Small intestine (tissue), 7 donors: ENCODE data around the gene RCBTB2. TPM values are rescaled to one million over a fixed set of nuclear protein-coding genes. Genes with fewer than 3 reads are reported as not detected.

ENCODE experiments used
- DNase-seq, 2 donors: peaks; one replicate each; pipeline versions ENCODE4 v3.0.0 to v3.0.0-alpha.2; 2013
- FAIRE-seq: peaks from 2 replicates; lab custom pipeline; 2012; peaks lifted over from hg19 to GRCh38; lab: Jason Lieb, UNC
- H3K27ac ChIP-seq, 3 donors: one replicate each; pipeline ENCODE4 v1.5.1; 2013; ENCODE audit warnings: low read length in 2 of 3, mild to moderate bottlenecking in 2 of 3, control low read depth in 1 of 3, inconsistent platforms in 1 of 3, low read depth in 1 of 3, moderate library complexity in 1 of 3
- H3K27me3 ChIP-seq, 3 donors: one replicate each; pipeline ENCODE4 v1.6.1; 2013; ENCODE audit warnings: low read length in 3 of 3, inconsistent platforms in 1 of 3; ENCODE audit not compliant: control insufficient read depth in 3 of 3, insufficient read depth in 3 of 3
- H3K36me3 ChIP-seq, 3 donors: one replicate each; pipeline ENCODE4 v1.6.1; 2013; ENCODE audit warnings: low read length in 3 of 3, inconsistent platforms in 1 of 3, low read depth in 1 of 3, mild to moderate bottlenecking in 1 of 3, moderate library complexity in 1 of 3; ENCODE audit not compliant: control insufficient read depth in 3 of 3, insufficient read depth in 2 of 3
- H3K4me1 ChIP-seq, 3 donors: one replicate each; pipeline ENCODE4 v1.6.1; 2013; ENCODE audit warnings: low read length in 2 of 3, inconsistent platforms in 1 of 3, low read depth in 1 of 3, mild to moderate bottlenecking in 1 of 3, moderate library complexity in 1 of 3; ENCODE audit not compliant: control insufficient read depth in 3 of 3, insufficient read depth in 2 of 3
- H3K4me3 ChIP-seq, 3 donors: one replicate each; pipeline ENCODE4 v1.5.1; 2013; ENCODE audit warnings: low read length in 3 of 3, control low read depth in 1 of 3, inconsistent platforms in 1 of 3, low read depth in 1 of 3, mild to moderate bottlenecking in 1 of 3, moderate library complexity in 1 of 3
- H3K9me3 ChIP-seq, 2 donors: one replicate each; pipeline ENCODE4 v1.6.1; 2013; ENCODE audit warnings: low read depth in 1 of 2, low read length in 1 of 2; ENCODE audit not compliant: control insufficient read depth in 2 of 2, insufficient read depth in 1 of 2
- WGBS, 3 donors: extraction: QIAGEN DNeasy Blood & Tissue Kit; methylation state at CpG; one replicate each; pipeline ENCODE4 v1.1.7; 2013; 5-methylcytosine and 5-hydroxymethylcytosine counted together
- polyA plus RNA-seq, 4 donors: library from polyadenylated mRNA; stranded (reverse) in 3 of 4; unstranded in 1 of 4; fragments of 200-250 nt in 3 of 4; fragments of 120-200 nt in 1 of 4; gene quantifications; one replicate each; pipeline versions ENCODE4 v1.2.1 to v1.2.3, GENCODE V29; 2013
- donor health status: healthy with polysubstance abuse.
- donor health status: control.
- donor health status: control.
- donor health status: Bipolar disorder and iron deficiency.
- donor health status: healthy.

RCBTB2 gene
- polyA plus RNA-seq, 4 donors: 3.1 to 10.3 (median 6.2) TPM

DNA sequence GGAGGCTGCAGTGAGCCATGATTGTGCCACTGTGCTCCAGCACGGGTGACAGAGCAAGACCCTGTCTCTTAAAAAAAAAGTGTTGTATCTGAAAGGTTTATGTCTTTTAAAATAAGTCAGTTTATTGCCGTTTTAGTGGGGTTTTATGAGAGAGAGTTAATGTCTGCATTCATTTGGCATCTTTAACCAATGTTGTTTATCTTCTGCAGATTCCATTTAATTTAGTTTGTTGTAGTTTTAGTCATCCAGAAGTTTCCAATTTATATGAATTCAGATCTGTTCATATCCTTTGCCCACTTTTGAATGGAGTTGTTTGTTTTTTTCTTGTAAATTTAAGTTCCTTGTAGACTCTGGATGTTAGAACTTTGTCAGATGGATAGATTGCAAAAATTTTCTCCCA is 83.2 kb downstream of the RCBTB2 start:
- Histone ChIP-seq H3K4me1 (no peaks in the 10 kb centered on the region), H3K27ac (no peak overlapping the region), H3K9me3 (peaks cover 0 to 3% of the 10 kb centered on the region in 2 donors), H3K4me3 (no peak overlapping the region), H3K27me3 (no peaks in the 10 kb centered on the region), H3K36me3 (no peaks in the 10 kb centered on the region)
- no peak for DNase-seq
- no peak for FAIRE-seq
- WGBS, 3 donors: 81 to 91% (median 88%) methylated on average over 2 of the region's 2 CpGs

DNA sequence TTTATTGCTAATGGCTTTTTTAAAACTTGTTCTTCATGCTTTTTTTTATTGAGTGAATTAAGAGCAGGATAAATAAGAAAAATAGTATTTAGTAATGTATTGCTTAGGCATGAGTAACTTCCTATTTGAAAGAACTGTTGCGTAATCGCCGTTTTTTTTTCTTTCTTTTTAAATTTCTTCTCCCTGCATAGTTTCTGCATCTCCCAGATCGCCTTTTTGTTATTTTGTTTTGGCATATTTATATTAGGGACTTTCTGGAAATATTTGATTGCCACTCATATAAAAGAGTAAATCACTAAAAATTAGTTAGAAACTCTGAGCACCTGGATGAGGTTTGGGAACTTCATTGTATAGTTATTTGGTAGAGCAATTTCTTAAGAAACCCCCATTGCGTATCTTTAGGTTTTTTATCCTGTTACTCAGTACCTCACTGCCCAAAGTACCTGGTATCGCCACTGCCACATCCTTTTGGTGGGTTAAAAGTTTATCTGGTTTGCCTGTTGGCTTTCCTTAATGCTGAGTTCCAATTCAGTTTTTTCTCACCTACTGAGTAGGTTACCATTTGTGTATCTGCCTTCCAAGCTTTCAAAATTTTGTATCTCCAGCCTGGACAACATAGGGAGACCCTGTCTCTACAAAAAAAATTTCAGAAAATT is 83.8 kb downstream of the RCBTB2 start:
- H3K4me1 ChIP-seq: no peaks in the 10 kb centered on the region
- H3K36me3 ChIP-seq: no peaks in the 10 kb centered on the region
- H3K4me3 ChIP-seq: no peak overlapping the region
- WGBS, 3 donors: 56 to 78% (median 58%) methylated on average over 6 of the region's 6 CpGs
- DNase-seq (no peak), FAIRE-seq (no peak)
- peak overlapping the region in 1 of 3 donors; percentile 24 for H3K27ac ChIP-seq
- no peaks in the 10 kb centered on the region for H3K27me3 ChIP-seq
- H3K9me3 ChIP-seq: peaks cover 0 to 3% of the 10 kb centered on the region in 2 donors

- H3K4me1 ChIP-seq: no peaks in the 10 kb centered on the region
- no peaks in the 10 kb centered on the region for H3K36me3 ChIP-seq
- no peaks in the 10 kb centered on the region for H3K27me3 ChIP-seq
- peaks cover 0 to 3% of the 10 kb centered on the region in 2 donors for H3K9me3 ChIP-seq
- WGBS, 3 donors: 71 to 79% (median 73%) methylated on average over 3 of the region's 3 CpGs
- no peak for DNase-seq
- H3K27ac ChIP-seq: no peak overlapping the region
- H3K4me3 ChIP-seq: no peak overlapping the region
- FAIRE-seq: no peak
These were observed 84.5 kb downstream of the RCBTB2 start for GRCh38 chr13:48448285-48448958.

DNA sequence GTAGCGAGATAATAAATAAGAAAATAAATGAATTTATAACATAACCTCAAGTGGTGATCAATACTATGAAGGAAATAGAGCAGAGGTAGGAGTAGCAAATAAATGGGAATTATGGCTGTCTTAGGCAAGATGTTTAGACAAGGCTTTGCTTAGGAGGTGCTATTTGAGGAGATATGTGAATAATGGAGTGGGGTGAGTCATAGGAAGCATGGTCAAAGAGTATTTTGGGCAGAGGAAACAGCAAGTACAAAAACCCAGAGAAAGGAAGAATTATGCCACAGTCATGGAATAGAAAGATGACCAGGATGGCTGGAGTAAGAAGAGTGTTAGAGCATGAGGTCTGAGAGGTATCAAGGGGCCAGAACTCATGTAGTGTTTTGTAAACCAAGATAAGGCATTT is 86.4 kb downstream of the RCBTB2 start:
- FAIRE-seq (no peak), DNase-seq (no peak)
- no peak overlapping the region for H3K4me3 ChIP-seq
- H3K36me3 ChIP-seq: no peaks in the 10 kb centered on the region
- H3K27me3 ChIP-seq: no peaks in the 10 kb centered on the region
- 96 to 100% (median 96%) methylated on average over 1 of the region's 1 CpG for WGBS, 3 donors
- no peaks in the 10 kb centered on the region for H3K4me1 ChIP-seq
- H3K27ac ChIP-seq: no peak overlapping the region
- H3K9me3 ChIP-seq: peaks cover 0 to 3% of the 10 kb centered on the region in 2 donors

DNA sequence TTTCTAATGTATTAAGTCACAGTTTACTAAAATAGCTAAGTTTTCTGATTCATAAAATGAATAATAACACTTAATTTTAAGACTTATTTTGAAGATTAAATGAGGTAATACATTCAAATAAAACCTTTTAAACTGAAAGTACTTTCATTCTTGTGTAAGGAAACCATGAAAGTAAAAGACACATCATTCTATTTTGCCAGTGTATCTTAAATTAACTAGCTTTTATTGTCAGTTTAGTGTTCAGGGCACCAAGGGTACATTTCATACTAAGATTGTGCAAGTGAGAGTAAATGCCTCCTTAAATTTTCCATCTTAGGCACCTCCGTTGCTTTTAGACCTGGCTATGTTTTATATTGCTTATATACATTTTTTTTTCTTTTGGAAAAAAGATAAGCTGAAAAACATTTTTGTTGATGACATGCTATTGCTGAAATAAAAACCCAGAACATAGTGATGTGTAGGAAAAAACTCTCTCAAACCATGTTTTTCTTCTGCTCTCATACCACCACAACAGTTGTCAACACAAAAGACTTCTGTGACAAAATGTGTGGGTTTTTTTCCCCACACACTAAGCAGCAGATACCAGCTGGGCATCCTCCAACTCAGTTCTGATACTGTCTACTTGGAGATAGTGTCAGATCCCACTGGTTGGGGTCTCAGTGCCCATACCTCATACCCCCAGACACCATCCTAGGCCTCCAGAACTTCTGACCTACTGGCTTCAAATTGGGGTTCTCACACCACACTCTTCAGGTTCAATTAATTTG is 89.3 kb downstream of the RCBTB2 start:
- Histone ChIP-seq H3K36me3 (no peaks in the 10 kb centered on the region), H3K27me3 (no peaks in the 10 kb centered on the region), H3K4me3 (no peak overlapping the region), H3K9me3 (no peaks in the 10 kb centered on the region), H3K27ac (no peak overlapping the region), H3K4me1 (no peaks in the 10 kb centered on the region)
- FAIRE-seq: peak; percentile 98
- WGBS, 3 donors: 75 to 86% (median 80%) methylated on average over 1 of the region's 1 CpG
- no peak for DNase-seq

Other genes starting within 250 kb of the RCBTB2 start
- 10 to 100 TPM; 11.9 to 33.6 (median 20.2) TPM for gene RB1, start 229.3 kb downstream of the RCBTB2 start, polyA plus RNA-seq
- gene LPAR6, start 120.0 kb downstream of the RCBTB2 start, polyA plus RNA-seq: 10 to 100 TPM in 2 of 4 donors, 1 to 10 TPM in 2; 1.8 to 23.6 (median 11.6) TPM
- 1 to 10 TPM in 2 of 4 donors, under 1 TPM in 1, not detected in 1; 0.27 to 1.6 (median 1.4) TPM for gene CYSLTR2, start 120.8 kb upstream of the RCBTB2 start, polyA plus RNA-seq